GM10248 (cell line): ENCODE data around the gene KIF13A.
A peak's percentile ranks its signal among the peaks of the same experiment; 100 is the strongest.
"Not testable (repeated sequence)": the region's sequence is repeated elsewhere in the genome, so short reads cannot be mapped to it uniquely, and the experiment has no call there.

ENCODE experiments used
- CTCF ChIA-PET: fragments of 300-600 bp; sonication (Branson Sonifier 250); formaldehyde crosslinking; extraction: SDS; loops from one replicate; lab custom pipeline; 2021; ENCODE audit warnings: antibody characterized with exemption; lab: Yijun Ruan, JAX
- POLR2A ChIA-PET: fragments of 350-650 bp; sonication (Branson Sonifier 250); formaldehyde crosslinking; extraction: SDS; loops from one replicate; lab custom pipeline; 2020; ENCODE audit warnings: antibody characterized with exemption; lab: Yijun Ruan, JAX
- DNase-seq: peaks from one replicate; pipeline ENCODE4 v3.0.0; 2012; ENCODE audit errors: extremely low spot score
- TF ChIP-seq, protein P1 (sequence below): IDR thresholded peaks from 2 replicates; pipeline ENCODE4 v1.5.1; 2012; ENCODE audit warnings: mild to moderate bottlenecking, low read depth; ENCODE audit errors: extremely low read depth, missing control alignments, control extremely low read depth

KIF13A gene

DNA sequence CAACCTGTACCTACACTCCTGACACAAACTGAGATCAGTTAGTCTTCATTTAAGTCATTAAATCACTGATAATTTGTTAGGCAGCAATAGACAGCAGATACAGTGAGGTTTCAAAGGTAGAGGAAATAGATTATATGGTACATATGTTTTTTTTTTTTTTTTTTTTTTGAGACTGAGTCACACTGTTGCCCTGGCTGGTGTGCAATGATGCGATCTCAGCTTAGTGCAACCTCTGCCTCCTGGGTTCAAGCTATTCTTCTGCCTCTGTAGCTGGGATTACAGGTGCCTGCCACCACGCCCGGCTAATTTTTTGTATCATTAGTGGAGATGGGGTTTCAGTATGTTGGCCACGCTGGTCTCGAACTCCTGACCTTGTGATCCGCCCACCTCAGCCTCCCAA, 38.2 kb upstream of the KIF13A start:
- ChIA-PET CTCF (no interaction called here), POLR2A (no interaction called here)
- TF ChIP-seq, protein P1, sequence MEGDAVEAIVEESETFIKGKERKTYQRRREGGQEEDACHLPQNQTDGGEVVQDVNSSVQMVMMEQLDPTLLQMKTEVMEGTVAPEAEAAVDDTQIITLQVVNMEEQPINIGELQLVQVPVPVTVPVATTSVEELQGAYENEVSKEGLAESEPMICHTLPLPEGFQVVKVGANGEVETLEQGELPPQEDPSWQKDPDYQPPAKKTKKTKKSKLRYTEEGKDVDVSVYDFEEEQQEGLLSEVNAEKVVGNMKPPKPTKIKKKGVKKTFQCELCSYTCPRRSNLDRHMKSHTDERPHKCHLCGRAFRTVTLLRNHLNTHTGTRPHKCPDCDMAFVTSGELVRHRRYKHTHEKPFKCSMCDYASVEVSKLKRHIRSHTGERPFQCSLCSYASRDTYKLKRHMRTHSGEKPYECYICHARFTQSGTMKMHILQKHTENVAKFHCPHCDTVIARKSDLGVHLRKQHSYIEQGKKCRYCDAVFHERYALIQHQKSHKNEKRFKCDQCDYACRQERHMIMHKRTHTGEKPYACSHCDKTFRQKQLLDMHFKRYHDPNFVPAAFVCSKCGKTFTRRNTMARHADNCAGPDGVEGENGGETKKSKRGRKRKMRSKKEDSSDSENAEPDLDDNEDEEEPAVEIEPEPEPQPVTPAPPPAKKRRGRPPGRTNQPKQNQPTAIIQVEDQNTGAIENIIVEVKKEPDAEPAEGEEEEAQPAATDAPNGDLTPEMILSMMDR: no peak
- DNase-seq: no peak

DNA sequence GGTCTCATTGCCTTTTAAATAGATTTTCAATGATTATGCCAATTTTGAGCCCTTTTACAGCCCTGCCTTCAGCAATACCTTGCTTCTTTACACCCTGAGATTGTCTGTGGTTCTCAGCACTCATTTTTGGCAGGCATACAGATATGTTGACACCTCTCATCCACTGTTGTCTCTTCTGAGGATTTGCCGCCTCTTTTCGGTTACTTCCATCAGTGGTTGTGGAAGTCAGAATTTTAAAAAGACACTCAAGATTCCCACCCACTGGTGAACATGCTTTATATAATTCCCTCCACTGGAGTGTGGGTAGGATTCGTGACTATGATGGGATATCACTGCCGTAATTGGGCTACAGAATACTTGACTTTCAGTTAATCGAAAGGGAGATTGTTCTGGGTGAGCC, 37.4 kb upstream of the KIF13A start:
- TF ChIP-seq, protein P1: no peak
- peak; percentile 0 for DNase-seq
- CTCF ChIA-PET: no interaction called here
- POLR2A ChIA-PET: no interaction called here

DNA sequence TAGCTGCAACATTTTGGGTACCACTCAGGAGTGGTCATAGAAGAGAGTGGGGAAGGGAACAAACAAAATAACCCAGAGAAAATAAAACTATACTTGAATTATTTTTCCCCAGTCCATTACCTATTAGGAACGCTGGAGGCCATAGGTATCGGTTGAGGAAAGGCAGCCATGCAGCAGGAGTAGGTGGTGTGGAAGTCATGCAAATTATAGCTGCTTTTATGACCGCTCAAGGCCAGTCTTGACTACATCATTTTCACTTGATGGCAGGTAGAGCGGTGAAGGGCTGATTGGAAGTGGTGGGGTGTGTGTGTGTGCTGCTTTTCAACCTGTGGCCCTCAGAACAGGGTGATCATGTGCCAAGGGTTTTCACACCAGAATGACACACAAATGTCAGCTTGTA, 36.5 kb upstream of the KIF13A start:
- ChIA-PET POLR2A (no interaction called here), CTCF (no interaction called here)
- peak; percentile 1 for DNase-seq
- TF ChIP-seq, protein P1: no peak

DNA sequence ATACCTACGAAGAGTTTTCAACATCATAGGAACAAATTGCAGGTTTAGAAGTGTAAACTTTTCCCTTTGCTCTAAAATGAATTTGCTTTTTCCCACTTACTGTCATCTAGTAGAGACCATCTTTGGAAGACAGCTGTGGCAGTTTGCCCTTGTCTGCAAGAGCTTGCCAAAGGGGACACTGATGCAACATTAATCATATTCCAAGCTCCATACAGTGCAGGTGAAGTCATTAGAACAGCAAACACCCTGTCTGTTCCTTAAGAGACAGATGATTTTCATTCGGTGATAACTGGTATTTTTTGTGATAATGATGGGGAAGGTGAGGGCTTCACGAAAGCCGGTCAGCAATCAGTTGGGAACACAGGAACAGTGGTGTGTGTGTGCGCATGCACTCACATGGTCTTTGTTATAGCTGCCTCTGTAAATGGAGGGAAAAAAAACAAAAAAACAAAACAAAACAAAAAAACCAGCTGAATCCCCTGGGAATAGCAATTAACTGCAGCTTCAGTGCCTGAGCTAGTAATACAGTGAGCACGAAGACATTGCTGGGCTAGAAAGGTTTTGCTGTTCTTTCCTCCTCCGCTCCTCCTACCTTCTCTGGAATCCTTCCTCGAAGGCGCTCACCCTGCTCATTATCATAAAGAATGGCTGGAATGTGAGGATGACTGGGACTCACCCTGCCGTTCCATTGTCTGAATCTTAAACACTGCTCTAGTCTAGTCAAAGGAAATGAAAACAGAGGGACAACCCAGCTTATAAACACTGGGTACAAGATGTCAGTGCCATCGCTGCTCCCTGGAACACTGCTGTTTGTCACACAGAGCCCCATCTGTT, 35.2 kb upstream of the KIF13A start:
- TF ChIP-seq, protein P1: no peak
- POLR2A ChIA-PET: no interaction called here
- CTCF ChIA-PET: no interaction called here
- DNase-seq: peak; percentile 1

DNA sequence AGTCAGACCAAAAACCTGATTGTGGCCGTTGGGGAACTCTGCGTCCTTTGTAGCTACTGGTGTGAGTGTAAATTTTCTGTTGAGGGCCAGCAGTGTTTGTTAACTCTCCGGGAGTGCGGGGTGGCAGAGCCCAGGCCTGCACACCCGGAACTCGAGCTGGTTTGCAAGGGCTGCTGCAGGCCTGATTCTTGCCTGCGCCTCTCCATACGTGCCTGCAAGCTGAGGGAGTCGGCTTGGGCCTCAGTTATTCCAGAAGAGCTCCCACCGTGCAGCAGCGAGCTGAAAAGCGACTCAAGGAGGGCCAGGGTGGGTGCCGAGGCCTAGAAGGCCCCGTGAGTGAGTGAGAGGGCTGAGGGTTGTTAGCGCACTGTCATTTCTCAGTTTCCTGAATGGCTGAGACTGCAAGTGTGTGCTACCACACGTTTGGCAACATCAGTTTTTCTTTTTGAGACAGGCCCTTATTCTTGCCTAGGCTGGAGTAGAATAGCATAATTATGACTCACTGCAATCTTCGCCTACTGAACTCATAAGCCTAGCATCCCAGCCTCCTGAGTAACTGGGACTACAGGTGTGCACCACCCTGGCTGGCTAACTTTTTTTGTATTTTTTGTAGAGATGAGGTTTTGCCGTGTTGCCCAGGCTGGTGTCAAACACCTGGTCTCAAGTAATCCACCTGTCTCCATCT, 33.9 kb upstream of the KIF13A start:
- TF ChIP-seq, protein P1: no peak
- DNase-seq: no peak
- CTCF ChIA-PET: no interaction called here
- POLR2A ChIA-PET: no interaction called here

DNA sequence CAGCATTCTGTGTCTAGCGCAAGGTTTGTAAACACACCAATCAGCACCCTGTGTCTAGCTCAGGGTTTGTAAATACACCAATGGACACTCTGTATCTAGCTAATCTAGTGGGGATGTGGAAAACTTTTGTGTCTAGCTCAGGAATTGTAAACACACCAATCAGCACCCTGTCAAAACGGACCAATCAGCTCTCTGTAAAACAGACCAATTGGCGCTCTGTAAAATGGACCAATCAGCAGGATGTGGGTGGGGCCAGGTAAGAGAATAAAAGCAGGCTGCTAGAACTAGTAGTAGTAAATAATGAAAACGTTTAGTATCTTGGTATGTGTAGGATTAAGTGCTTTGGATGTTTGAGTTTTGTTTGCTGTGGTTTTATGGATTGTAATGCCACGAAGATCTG, 33.1 kb upstream of the KIF13A start:
- POLR2A ChIA-PET, DNase-seq, CTCF ChIA-PET: not testable (repeated sequence)
